Gastrocnemius medialis (tissue), 4 donors: ENCODE data around the gene ITPR1.

Experiments
- CTCF ChIP-seq, 5 experiments: fragments of 450-650 bp in 3 of 5; fragments of 200-600 bp in 2 of 5; sonication (generic) in 2 of 5; IDR thresholded peaks in 4 of 5; conservative IDR thresholded peaks in 1 of 5; 1 replicate in 4 of 5; 2 replicates in 1 of 5; pipeline ENCODE4 v1.5.1; 2016 to 2019; ENCODE audit warnings: antibody characterized with exemption in 5 of 5, mild to moderate bottlenecking in 3 of 5, moderate library complexity in 3 of 5
- POLR2A ChIP-seq, 2 donors: fragments of 450-650 bp; IDR thresholded peaks; one replicate each; pipeline ENCODE4 v1.6.1; 2017; ENCODE audit warnings: antibody characterized with exemption in 2 of 2, mild to moderate bottlenecking in 2 of 2, moderate library complexity in 2 of 2

DNA sequence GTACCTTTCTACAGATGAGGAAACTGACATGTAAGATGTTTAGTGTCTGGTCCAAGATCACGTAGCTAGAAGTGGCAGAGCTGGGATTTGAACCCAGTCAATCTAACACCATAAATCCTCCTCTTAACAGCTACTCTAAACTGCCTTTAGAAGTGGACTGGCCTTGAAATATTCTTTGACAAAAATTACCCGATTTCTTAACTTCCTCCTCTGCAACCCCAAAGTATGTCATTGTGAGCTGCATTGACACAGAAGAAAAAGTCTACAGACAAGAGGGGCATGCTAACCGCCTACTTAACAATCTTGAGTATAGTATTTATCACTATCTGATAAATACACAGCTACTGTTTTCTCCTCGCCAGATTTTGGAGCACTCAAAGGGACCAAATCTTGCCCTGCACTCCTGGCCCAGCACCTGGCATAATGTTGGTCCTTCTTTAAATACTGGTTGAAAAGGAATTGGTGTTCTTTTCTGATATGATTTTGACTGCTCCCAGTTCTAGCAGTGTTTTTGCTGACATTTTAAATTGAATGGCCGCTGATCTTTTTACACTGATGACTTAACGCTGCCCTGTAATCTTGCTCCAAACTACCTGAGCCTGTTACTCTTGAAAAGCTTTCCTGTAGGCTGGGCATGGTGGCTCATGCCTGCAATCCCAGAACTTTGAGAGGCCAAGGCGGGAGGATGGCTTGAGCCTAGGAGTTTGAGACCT is 36.9 kb downstream of the ITPR1 start:
- TF ChIP-seq POLR2A (IDR thresholded peaks at IDR 0.05) (no peak), CTCF (IDR thresholded peaks at IDR 0.05 in 4 of 5, conservative IDR thresholded peaks at IDR 0.05 in 1 of 5) (no peak)
